H9 (cell line): ENCODE results near the gene BIRC7. TPM values are rescaled to one million over a fixed set of nuclear protein-coding genes. Genes with fewer than 3 reads are reported as not detected.

Experiments
- DNase-seq: peaks from one replicate; pipeline ENCODE4 v3.0.0-alpha.2; 2017
- H2AFZ ChIP-seq: one replicate; pipeline ENCODE4 v1.6.1; 2013; ENCODE audit warnings: mild to moderate bottlenecking, low read length, control low read depth, moderate library complexity
- H2AK5ac ChIP-seq: 2 replicates; pipeline ENCODE4 v1.6.1; 2013; ENCODE audit warnings: low read length, control low read depth, mixed read lengths; ENCODE audit not compliant: insufficient read length
- H2BK120ac ChIP-seq: one replicate; pipeline ENCODE4 v1.6.1; 2013; ENCODE audit warnings: low read depth, mild to moderate bottlenecking, low read length, control low read depth, inconsistent platforms; ENCODE audit not compliant: poor library complexity, severe bottlenecking
- H2BK12ac ChIP-seq: 2 replicates; pipeline ENCODE4 v1.6.1; 2013; ENCODE audit warnings: low read length, control low read depth, mixed read lengths, low read depth; ENCODE audit not compliant: insufficient read length
- H2BK15ac ChIP-seq: 2 replicates; pipeline ENCODE4 v1.6.1; 2013; ENCODE audit warnings: low read depth, low read length, control low read depth
- H2BK20ac ChIP-seq: one replicate; pipeline ENCODE4 v1.6.1; 2013; ENCODE audit warnings: low read depth, mild to moderate bottlenecking, low read length, control low read depth, inconsistent platforms; ENCODE audit not compliant: poor library complexity, severe bottlenecking
- H2BK5ac ChIP-seq: 2 replicates; pipeline ENCODE4 v1.6.1; 2013; ENCODE audit warnings: low read length, control low read depth, mixed read lengths; ENCODE audit not compliant: insufficient read length
- H3K14ac ChIP-seq: 2 replicates; pipeline ENCODE4 v1.6.1; 2013; ENCODE audit warnings: low read length, control low read depth; ENCODE audit not compliant: insufficient read depth
- H3K18ac ChIP-seq: 2 replicates; pipeline ENCODE4 v1.6.1; 2013; ENCODE audit warnings: low read depth, mild to moderate bottlenecking, mixed read lengths, low read length, control low read depth; ENCODE audit not compliant: insufficient read length
- H3K23ac ChIP-seq: 2 replicates; pipeline ENCODE4 v1.6.1; 2013; ENCODE audit warnings: low read length, control low read depth, mixed read lengths, low read depth; ENCODE audit not compliant: insufficient read length
- H3K23me2 ChIP-seq: 2 replicates; pipeline ENCODE4 v1.6.1; 2013; ENCODE audit warnings: low read depth, mild to moderate bottlenecking, mixed read lengths, low read length, control low read depth; ENCODE audit not compliant: insufficient read length, poor library complexity, severe bottlenecking
- H3K27ac ChIP-seq: 2 replicates; pipeline ENCODE4 v1.5.1; 2013; ENCODE audit warnings: low read length, control low read depth, mixed read lengths, low read depth; ENCODE audit not compliant: insufficient read length
- H3K27me3 ChIP-seq: 2 replicates; pipeline ENCODE4 v1.6.1; 2013; ENCODE audit warnings: low read length, control low read depth, inconsistent platforms; ENCODE audit not compliant: insufficient read depth
- H3K4ac ChIP-seq: 2 replicates; pipeline ENCODE4 v1.6.1; 2013; ENCODE audit warnings: low read depth, mild to moderate bottlenecking, control low read depth, inconsistent platforms, low read length, moderate library complexity
- H3K4me1 ChIP-seq: 2 replicates; pipeline ENCODE4 v1.6.1; 2013; ENCODE audit warnings: low read length, control low read depth, inconsistent platforms; ENCODE audit not compliant: insufficient read depth
- H3K4me2 ChIP-seq: 2 replicates; pipeline ENCODE4 v1.6.1; 2013; ENCODE audit warnings: low read length, control low read depth, mixed read lengths; ENCODE audit not compliant: insufficient read length, insufficient read depth
- H3K56ac ChIP-seq: 2 replicates; pipeline ENCODE4 v1.6.1; 2013; ENCODE audit warnings: low read depth, mild to moderate bottlenecking, mixed read lengths, low read length, control low read depth; ENCODE audit not compliant: insufficient read length
- H3K79me1 ChIP-seq: 2 replicates; pipeline ENCODE4 v1.6.1; 2013; ENCODE audit warnings: low read depth, mild to moderate bottlenecking, moderate library complexity, low read length, control low read depth, inconsistent platforms; ENCODE audit not compliant: insufficient read depth, poor library complexity, severe bottlenecking
- H3K79me2 ChIP-seq: 2 replicates; pipeline ENCODE4 v1.6.1; 2013; ENCODE audit warnings: low read length, control low read depth, inconsistent platforms; ENCODE audit not compliant: insufficient read depth
- H3K9ac ChIP-seq: 2 replicates; pipeline ENCODE4 v1.6.1; 2013; ENCODE audit warnings: low read length, control low read depth, mixed read lengths; ENCODE audit not compliant: insufficient read length; ENCODE audit errors: extremely low read depth
- H3K9me3 ChIP-seq: one replicate; pipeline ENCODE4 v1.6.1; 2013; ENCODE audit warnings: low read depth, low read length, inconsistent platforms; ENCODE audit not compliant: control insufficient read depth
- H3T11ph ChIP-seq: one replicate; pipeline ENCODE4 v1.6.1; 2013; ENCODE audit warnings: mild to moderate bottlenecking, low read length, control low read depth, inconsistent platforms
- H4K20me1 ChIP-seq: one replicate; pipeline ENCODE4 v1.6.1; 2013; ENCODE audit not compliant: control insufficient read depth, insufficient read length, insufficient read depth
- H4K5ac ChIP-seq: 2 replicates; pipeline ENCODE4 v1.6.1; 2013; ENCODE audit warnings: low read depth, mild to moderate bottlenecking, mixed read lengths, low read length, control low read depth; ENCODE audit not compliant: insufficient read length
- H4K8ac ChIP-seq: replicated peaks from 2 replicates; pipeline ENCODE4 v1.6.1; 2013; ENCODE audit warnings: low read length, control low read depth, mixed read lengths, low read depth; ENCODE audit not compliant: insufficient read length
- H4K91ac ChIP-seq: 2 replicates; pipeline ENCODE4 v1.6.1; 2013; ENCODE audit warnings: low read depth, mild to moderate bottlenecking, moderate library complexity, mixed read lengths, low read length, control low read depth; ENCODE audit not compliant: insufficient read length
- H3K27ac Mint-ChIP-seq, 3 experiments: 2 replicates in 2 of 3; 3 replicates in 1 of 3; pipeline ENCODE4 v1.8.0; 2020 to 2021; ENCODE audit warnings: mixed read lengths in 3 of 3, mild to moderate bottlenecking in 1 of 3, moderate library complexity in 1 of 3
- H3K27me3 Mint-ChIP-seq: 2 replicates; pipeline ENCODE4 v1.8.0; 2021; ENCODE audit warnings: low read depth, mild to moderate bottlenecking, moderate library complexity, mixed read lengths
- H3K36me3 Mint-ChIP-seq, 3 experiments: 2 replicates in 2 of 3; 3 replicates in 1 of 3; pipeline ENCODE4 v1.8.0; 2020 to 2021; ENCODE audit warnings: low read depth in 3 of 3, mixed read lengths in 3 of 3; ENCODE audit not compliant: insufficient read depth in 1 of 3
- H3K4me1 Mint-ChIP-seq, 2 experiments: 2 replicates each; pipeline ENCODE4 v1.8.0; 2020; ENCODE audit warnings: mixed read lengths in 2 of 2
- H3K4me3 Mint-ChIP-seq, 2 experiments: 2 replicates in 1 of 2; 3 replicates in 1 of 2; pipeline ENCODE4 v1.8.0; 2020 to 2021; ENCODE audit warnings: mild to moderate bottlenecking in 2 of 2, mixed read lengths in 2 of 2, moderate library complexity in 1 of 2
- H3K9me3 Mint-ChIP-seq, 2 experiments: 2 replicates in 1 of 2; 3 replicates in 1 of 2; pipeline ENCODE4 v1.8.0; 2020; ENCODE audit warnings: mild to moderate bottlenecking in 2 of 2, mixed read lengths in 2 of 2, moderate library complexity in 1 of 2
- WGBS: extraction: QIAGEN DNeasy Blood & Tissue Kit; methylation state at CpG from one replicate; pipeline ENCODE4 v1.1.7; 2013; ENCODE audit warnings: missing lambda C conversion rate, low lambda C conversion rate, mixed read lengths; ENCODE audit not compliant: insufficient read length; ENCODE audit errors: extremely low coverage; 5-methylcytosine and 5-hydroxymethylcytosine counted together
- total RNA-seq: library from RNA; stranded (reverse); gene quantifications from 2 replicates; pipeline ENCODE4 v1.2.1, GENCODE V29; 2021
- TF ChIP-seq, protein P1 (sequence below): fragments of 200-600 bp; sonication (generic); conservative IDR thresholded peaks from 3 replicates; pipeline ENCODE4 v1.8.0; 2021; ENCODE audit warnings: antibody characterized with exemption, mild to moderate bottlenecking

Gene BIRC7
- total RNA-seq, 1 experiment from 2014 or later: not detected

GRCh38 chr20:63269724-63270123 lies 34.0 kb downstream of the BIRC7 start:
- Histone ChIP-seq H3K79me1 (peaks cover 6% of the 10 kb centered on the region), H2BK12ac (no peak overlapping the region), H3K9ac (no peak overlapping the region), H3K18ac (no peak overlapping the region), H4K20me1 (no peaks in the 10 kb centered on the region), H3K23ac (no peak overlapping the region), H3K56ac (no peak overlapping the region), H3K27ac (no peak overlapping the region), H3K79me2 (peaks cover 15% of the 10 kb centered on the region; the same call in 1 of the 2 replicates), H3K27me3 (no peaks in the 10 kb centered on the region), H2BK120ac (no peak overlapping the region), H3K4me1 (0 out of 2 replicates have a peak, but pooled peaks cover 2% of the 10 kb centered on the region), H3K14ac (no peak overlapping the region), H3K23me2 (no peaks in the 10 kb centered on the region), H4K91ac (no peak overlapping the region), H3K4ac (no peak overlapping the region), H2AFZ (no peak overlapping the region), H2AK5ac (no peak overlapping the region), H3K4me2 (no peak overlapping the region), H3T11ph (no peak overlapping the region), H2BK5ac (no peak overlapping the region), H2BK15ac (no peak overlapping the region), H4K5ac (no peak overlapping the region), H4K8ac (no peak overlapping the region), H2BK20ac (no peak overlapping the region), H3K9me3 (no peaks in the 10 kb centered on the region)
- Mint-ChIP-seq H3K36me3 (no peaks in the 10 kb centered on the region; a peak in 1 of 7 replicates), H3K4me3 (no peak overlapping the region), H3K4me1 (peaks cover 19 to 25% of the 10 kb centered on the region in 2 experiments), H3K27me3 (peaks cover 8% of the 10 kb centered on the region; the same call in 1 of the 2 replicates), H3K27ac (no peak overlapping the region), H3K9me3 (no peaks in the 10 kb centered on the region)
- WGBS: no CpG with 5 or more reads among the region's 9 CpGs
- DNase-seq: no peak
- TF ChIP-seq, protein P1, sequence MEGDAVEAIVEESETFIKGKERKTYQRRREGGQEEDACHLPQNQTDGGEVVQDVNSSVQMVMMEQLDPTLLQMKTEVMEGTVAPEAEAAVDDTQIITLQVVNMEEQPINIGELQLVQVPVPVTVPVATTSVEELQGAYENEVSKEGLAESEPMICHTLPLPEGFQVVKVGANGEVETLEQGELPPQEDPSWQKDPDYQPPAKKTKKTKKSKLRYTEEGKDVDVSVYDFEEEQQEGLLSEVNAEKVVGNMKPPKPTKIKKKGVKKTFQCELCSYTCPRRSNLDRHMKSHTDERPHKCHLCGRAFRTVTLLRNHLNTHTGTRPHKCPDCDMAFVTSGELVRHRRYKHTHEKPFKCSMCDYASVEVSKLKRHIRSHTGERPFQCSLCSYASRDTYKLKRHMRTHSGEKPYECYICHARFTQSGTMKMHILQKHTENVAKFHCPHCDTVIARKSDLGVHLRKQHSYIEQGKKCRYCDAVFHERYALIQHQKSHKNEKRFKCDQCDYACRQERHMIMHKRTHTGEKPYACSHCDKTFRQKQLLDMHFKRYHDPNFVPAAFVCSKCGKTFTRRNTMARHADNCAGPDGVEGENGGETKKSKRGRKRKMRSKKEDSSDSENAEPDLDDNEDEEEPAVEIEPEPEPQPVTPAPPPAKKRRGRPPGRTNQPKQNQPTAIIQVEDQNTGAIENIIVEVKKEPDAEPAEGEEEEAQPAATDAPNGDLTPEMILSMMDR: no peak
